Vagina (tissue), 2 donors: Measurements from ENCODE around the gene SCN4A.
"Not testable (repeated sequence)": the region's sequence is repeated elsewhere in the genome, so short reads cannot be mapped to it uniquely, and the experiment has no call there.

ENCODE experiments used
- CTCF ChIP-seq, 3 experiments: fragments of 450-650 bp in 2 of 3; fragments of 200-600 bp in 1 of 3; sonication (generic) in 1 of 3; IDR thresholded peaks; one replicate each; pipeline ENCODE4 v1.5.1; 2017 to 2019; ENCODE audit warnings: antibody characterized with exemption in 3 of 3, mild to moderate bottlenecking in 2 of 3, moderate library complexity in 2 of 3
- POLR2A ChIP-seq, 2 donors: fragments of 450-650 bp; IDR thresholded peaks; one replicate each; pipeline ENCODE4 v1.6.1; 2017; ENCODE audit warnings: antibody characterized with exemption in 2 of 2, mild to moderate bottlenecking in 2 of 2, moderate library complexity in 2 of 2
- POLR2AphosphoS5 ChIP-seq, 2 donors: sonication (generic); formaldehyde crosslinking; IDR thresholded peaks; one replicate each; pipeline ENCODE4 v1.9.0; 2017; ENCODE audit warnings: antibody characterized with exemption in 2 of 2, mild to moderate bottlenecking in 2 of 2, low read depth in 1 of 2; ENCODE audit not compliant: insufficient read depth in 1 of 2

GRCh38 chr17:63917206-63917605 lies 55.5 kb downstream of the SCN4A start:
- TF ChIP-seq POLR2A (IDR thresholded peaks at IDR 0.05); CTCF (IDR thresholded peaks at IDR 0.05); POLR2AphosphoS5 (IDR thresholded peaks at IDR 0.05; ENCODE audit: insufficient read depth in 1 of 2, low read depth in 1 of 2): not testable (repeated sequence)
